ENCODE data around the gene SRM. TPM values are rescaled to one million over a fixed set of nuclear protein-coding genes. Genes with fewer than 3 reads are reported as not detected.
"Not testable (repeated sequence)": the region's sequence is repeated elsewhere in the genome, so short reads cannot be mapped to it uniquely, and the experiment has no call there.

The SRM gene
- polyA plus RNA-seq, 4 donors = 38.5 to 57.5 (median 48.0) TPM

GRCh38 chr1:11065796-11066195, 6.0 kb upstream of the SRM start:
- no peak for DNase-seq (ENCODE audit: low read depth in 4 of 4, low spot score in 2 of 4)

GRCh38 chr1:11064942-11065341, 5.1 kb upstream of the SRM start:
- no peak for DNase-seq (ENCODE audit: low read depth in 4 of 4, low spot score in 2 of 4)

- DNase-seq (ENCODE audit: low read depth in 4 of 4, low spot score in 2 of 4) = not testable (repeated sequence)
Measured at GRCh38 chr1:11063937-11064537, 4.2 kb upstream of the SRM start.

GRCh38 chr1:11062965-11063401, 3.2 kb upstream of the SRM start:
- no peak for DNase-seq (ENCODE audit: low read depth in 4 of 4, low spot score in 2 of 4)

- no peak for DNase-seq (ENCODE audit: low read depth in 4 of 4, low spot score in 2 of 4)
Measured at GRCh38 chr1:11061652-11062365, 2.0 kb upstream of the SRM start.

GRCh38 chr1:11059155-11059967, 457 bp downstream of the SRM start:
- DNase-seq (ENCODE audit: low read depth in 4 of 4, low spot score in 2 of 4) = no peak

- DNase-seq (ENCODE audit: low read depth in 4 of 4, low spot score in 2 of 4) = no peak
Measured at GRCh38 chr1:11058595-11059154, 1.1 kb downstream of the SRM start.

GRCh38 chr1:11058026-11058425, 1.8 kb downstream of the SRM start:
- DNase-seq (ENCODE audit: low read depth in 4 of 4, low spot score in 2 of 4) = no peak

- DNase-seq (ENCODE audit: low read depth in 4 of 4, low spot score in 2 of 4) = no peak
Measured at GRCh38 chr1:11057477-11057876, 2.3 kb downstream of the SRM start.

- no peak for DNase-seq (ENCODE audit: low read depth in 4 of 4, low spot score in 2 of 4)
Measured at GRCh38 chr1:11056504-11056903, 3.3 kb downstream of the SRM start.

GRCh38 chr1:11055676-11056075, 4.1 kb downstream of the SRM start:
- DNase-seq (ENCODE audit: low read depth in 4 of 4, low spot score in 2 of 4) = no peak

- no peak for DNase-seq (ENCODE audit: low read depth in 4 of 4, low spot score in 2 of 4)
Measured at GRCh38 chr1:11054666-11055065, 5.2 kb downstream of the SRM start.

GRCh38 chr1:11054181-11054580, 5.6 kb downstream of the SRM start:
- DNase-seq (ENCODE audit: low read depth in 4 of 4, low spot score in 2 of 4) = no peak

GRCh38 chr1:11053758-11054137, 6.1 kb downstream of the SRM start:
- DNase-seq (ENCODE audit: low read depth in 4 of 4, low spot score in 2 of 4) = no peak

- no peak for DNase-seq (ENCODE audit: low read depth in 4 of 4, low spot score in 2 of 4)
Measured at GRCh38 chr1:11052839-11053757, 6.7 kb downstream of the SRM start.

- DNase-seq (ENCODE audit: low read depth in 4 of 4, low spot score in 2 of 4) = no peak
Measured at GRCh38 chr1:11051781-11052511, 7.9 kb downstream of the SRM start.

GRCh38 chr1:11051121-11051520, 8.7 kb downstream of the SRM start:
- DNase-seq (ENCODE audit: low read depth in 4 of 4, low spot score in 2 of 4) = not testable (repeated sequence)

GRCh38 chr1:11046625-11047365, 13.0 kb downstream of the SRM start, which contains the start of gene MASP2:
Gene MASP2, minus strand, starts transcription at chr1:11047239. Its CDS starts 32 bp downstream, at chr1:11047207.
- no peak for DNase-seq (ENCODE audit: low read depth in 4 of 4, low spot score in 2 of 4)

GRCh38 chr1:11046270-11046566, 13.6 kb downstream of the SRM start:
- no peak for DNase-seq (ENCODE audit: low read depth in 4 of 4, low spot score in 2 of 4)

Measured in left renal cortex interstitium (tissue), 4 donors.